Ascending aorta (tissue), 2 donors: ENCODE data around the gene INPP5B. TPM values are rescaled to one million over a fixed set of nuclear protein-coding genes. Genes with fewer than 3 reads are reported as not detected.

Source experiments
- DNase-seq, 2 donors: peaks; one replicate each; pipeline ENCODE4 v3.0.0-alpha.2; 2019; ENCODE audit warnings: low spot score in 2 of 2
- H3K27ac ChIP-seq, 2 donors: fragments of 200-600 bp; sonication (generic); one replicate each; pipeline ENCODE4 v1.5.1; 2016 to 2017; ENCODE audit warnings: mild to moderate bottlenecking in 1 of 2
- H3K27me3 ChIP-seq: fragments of 200-600 bp; sonication (generic); one replicate; pipeline ENCODE4 v1.5.1; 2017
- H3K36me3 ChIP-seq, 2 donors: fragments of 200-600 bp; sonication (generic); one replicate each; pipeline ENCODE4 v1.5.1; 2016
- H3K4me1 ChIP-seq, 2 donors: fragments of 200-600 bp; sonication (generic); one replicate each; pipeline ENCODE4 v1.5.1; 2016 to 2017; ENCODE audit warnings: mild to moderate bottlenecking in 1 of 2
- H3K4me3 ChIP-seq, 2 donors: fragments of 200-600 bp; sonication (generic); one replicate each; pipeline ENCODE4 v1.5.1; 2016 to 2017; ENCODE audit warnings: mild to moderate bottlenecking in 1 of 2
- H3K9me3 ChIP-seq, 2 donors: fragments of 200-600 bp; sonication (generic); one replicate each; pipeline ENCODE4 v1.5.1; 2016
- intact Hi-C: fragments of 100-400 bp; cut with DNase I; formaldehyde crosslinking; loops from one replicate; pipeline ENCODE4 v1.15.1; 2023
- total RNA-seq: library from RNA; depleted of rRNA; stranded (reverse); fragments of >200 nt; gene quantifications from one replicate; pipeline ENCODE4 v1.1.0, GENCODE V29; 2016
- TF ChIP-seq, protein P1 (sequence below), 3 experiments: fragments of 200-600 bp in 2 of 3; fragments of 450-650 bp in 1 of 3; sonication (generic) in 2 of 3; IDR thresholded peaks; one replicate each; pipeline ENCODE4 v1.5.1; 2016 to 2019; ENCODE audit warnings: antibody characterized with exemption in 3 of 3, mild to moderate bottlenecking in 1 of 3, moderate library complexity in 1 of 3

The INPP5B gene
- total RNA-seq, 1 donor from 2014 or later = 11.7 TPM

DNA sequence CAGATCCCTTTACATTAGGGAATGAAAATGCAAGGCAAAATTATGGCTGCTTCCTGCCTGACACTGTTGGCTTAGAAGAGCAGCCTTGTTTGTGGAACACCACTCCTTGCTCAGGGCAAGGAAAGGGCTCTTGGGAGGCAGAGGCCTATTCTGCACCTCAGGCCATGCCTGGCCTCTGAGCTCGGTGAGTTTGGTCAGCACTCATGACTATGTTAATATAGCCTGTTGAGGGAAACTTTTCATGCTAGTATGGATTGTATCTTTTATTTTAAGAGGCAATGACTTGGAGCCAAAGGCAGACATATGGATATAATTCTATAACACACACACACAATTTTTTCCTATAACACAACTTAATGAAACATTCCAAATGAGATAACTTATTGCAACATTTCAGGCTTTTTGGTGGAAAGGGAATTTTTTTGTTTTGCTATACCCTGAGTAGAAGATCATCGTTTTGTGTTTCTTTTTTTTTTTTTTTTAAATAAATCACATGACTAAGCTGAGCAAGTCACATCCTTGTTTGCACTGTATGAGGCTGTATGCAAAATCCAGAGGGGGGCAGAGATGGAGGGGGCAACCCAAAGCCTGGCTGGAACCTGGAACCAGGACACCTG lies 133.2 kb downstream of the INPP5B start:
- no peak overlapping the region for H3K4me3 ChIP-seq
- TF ChIP-seq, protein P1, sequence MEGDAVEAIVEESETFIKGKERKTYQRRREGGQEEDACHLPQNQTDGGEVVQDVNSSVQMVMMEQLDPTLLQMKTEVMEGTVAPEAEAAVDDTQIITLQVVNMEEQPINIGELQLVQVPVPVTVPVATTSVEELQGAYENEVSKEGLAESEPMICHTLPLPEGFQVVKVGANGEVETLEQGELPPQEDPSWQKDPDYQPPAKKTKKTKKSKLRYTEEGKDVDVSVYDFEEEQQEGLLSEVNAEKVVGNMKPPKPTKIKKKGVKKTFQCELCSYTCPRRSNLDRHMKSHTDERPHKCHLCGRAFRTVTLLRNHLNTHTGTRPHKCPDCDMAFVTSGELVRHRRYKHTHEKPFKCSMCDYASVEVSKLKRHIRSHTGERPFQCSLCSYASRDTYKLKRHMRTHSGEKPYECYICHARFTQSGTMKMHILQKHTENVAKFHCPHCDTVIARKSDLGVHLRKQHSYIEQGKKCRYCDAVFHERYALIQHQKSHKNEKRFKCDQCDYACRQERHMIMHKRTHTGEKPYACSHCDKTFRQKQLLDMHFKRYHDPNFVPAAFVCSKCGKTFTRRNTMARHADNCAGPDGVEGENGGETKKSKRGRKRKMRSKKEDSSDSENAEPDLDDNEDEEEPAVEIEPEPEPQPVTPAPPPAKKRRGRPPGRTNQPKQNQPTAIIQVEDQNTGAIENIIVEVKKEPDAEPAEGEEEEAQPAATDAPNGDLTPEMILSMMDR (IDR thresholded peaks at IDR 0.05) = no peak
- H3K27me3 ChIP-seq = no peaks in the 10 kb centered on the region
- H3K4me1 ChIP-seq = peaks cover 0 to 7% of the 10 kb centered on the region in 2 donors
- peaks cover 15 to 32% of the 10 kb centered on the region in 2 donors for H3K36me3 ChIP-seq
- intact Hi-C loops = no loop called here
- DNase-seq = no peak
- no peaks in the 10 kb centered on the region for H3K9me3 ChIP-seq
- H3K27ac ChIP-seq = no peak overlapping the region

DNA sequence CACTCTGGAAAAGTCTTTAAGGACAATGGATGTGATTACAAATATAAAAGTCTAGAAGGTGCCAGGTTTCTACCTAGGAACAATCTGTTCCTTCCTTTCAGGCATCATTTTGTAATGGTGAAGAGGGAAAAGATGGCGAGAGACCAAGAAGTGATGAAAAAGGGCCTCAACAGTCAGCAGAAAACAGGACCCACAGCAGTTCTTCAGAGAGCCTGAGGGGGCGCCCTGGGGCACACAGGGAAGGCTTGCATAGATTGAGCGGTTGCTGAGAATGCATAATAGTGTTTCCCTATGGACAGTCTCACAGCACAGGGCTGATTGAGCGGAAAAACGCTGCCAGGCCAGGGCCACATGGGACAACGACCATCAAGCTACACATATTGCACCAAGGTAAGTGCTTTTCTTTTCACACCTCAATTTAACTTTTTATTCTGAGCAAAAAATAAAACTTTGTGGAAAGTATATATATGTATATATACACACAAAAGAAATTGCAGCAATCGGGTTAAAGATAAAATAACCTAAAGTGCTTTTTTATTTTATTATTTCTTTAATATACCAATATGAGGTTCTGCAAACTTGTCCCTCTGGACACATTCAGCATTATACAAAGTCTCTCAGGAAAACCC lies 135.7 kb downstream of the INPP5B start:
- Histone ChIP-seq H3K4me3 (no peak overlapping the region), H3K4me1 (peaks cover 6 to 15% of the 10 kb centered on the region in 2 donors), H3K27me3 (no peaks in the 10 kb centered on the region), H3K36me3 (peaks cover 8 to 18% of the 10 kb centered on the region in 2 donors), H3K9me3 (no peaks in the 10 kb centered on the region), H3K27ac (no peak overlapping the region)
- peak; percentile 29 to 77 for DNase-seq
- intact Hi-C loops = no loop called here
- TF ChIP-seq, protein P1 (IDR thresholded peaks at IDR 0.05) = peak; percentile 47 to 69 (median 68)

Other genes with a start within 250 kb of the INPP5B start
- gene EPHA10, start 181.9 kb downstream of the INPP5B start, total RNA-seq = 0.11 TPM
- 0.43 TPM for gene MANEAL, start 153.2 kb downstream of the INPP5B start, total RNA-seq
- 284 TPM for gene C1orf122, start 139.3 kb downstream of the INPP5B start, total RNA-seq
- gene YRDC, start 138.8 kb downstream of the INPP5B start, total RNA-seq = 9.7 TPM
- 10.6 TPM for gene MTF1, start 87.5 kb downstream of the INPP5B start, total RNA-seq
- 20.3 TPM for gene SF3A3, start 43.0 kb upstream of the INPP5B start, total RNA-seq
- 60.1 TPM for gene FHL3, start 58.5 kb upstream of the INPP5B start, total RNA-seq
- gene UTP11, start 65.7 kb upstream of the INPP5B start, total RNA-seq = 16.5 TPM
- gene POU3F1, start 99.7 kb upstream of the INPP5B start, total RNA-seq = not detected